ENCODE data around the gene TRNP1. TPM values are rescaled to one million over a fixed set of nuclear protein-coding genes. Genes with fewer than 3 reads are reported as not detected.
A peak's percentile ranks its signal among the peaks of the same experiment; 100 is the strongest.

TRNP1 gene
- total RNA-seq, 1 donor from 2014 or later = 16.2 TPM

DNA sequence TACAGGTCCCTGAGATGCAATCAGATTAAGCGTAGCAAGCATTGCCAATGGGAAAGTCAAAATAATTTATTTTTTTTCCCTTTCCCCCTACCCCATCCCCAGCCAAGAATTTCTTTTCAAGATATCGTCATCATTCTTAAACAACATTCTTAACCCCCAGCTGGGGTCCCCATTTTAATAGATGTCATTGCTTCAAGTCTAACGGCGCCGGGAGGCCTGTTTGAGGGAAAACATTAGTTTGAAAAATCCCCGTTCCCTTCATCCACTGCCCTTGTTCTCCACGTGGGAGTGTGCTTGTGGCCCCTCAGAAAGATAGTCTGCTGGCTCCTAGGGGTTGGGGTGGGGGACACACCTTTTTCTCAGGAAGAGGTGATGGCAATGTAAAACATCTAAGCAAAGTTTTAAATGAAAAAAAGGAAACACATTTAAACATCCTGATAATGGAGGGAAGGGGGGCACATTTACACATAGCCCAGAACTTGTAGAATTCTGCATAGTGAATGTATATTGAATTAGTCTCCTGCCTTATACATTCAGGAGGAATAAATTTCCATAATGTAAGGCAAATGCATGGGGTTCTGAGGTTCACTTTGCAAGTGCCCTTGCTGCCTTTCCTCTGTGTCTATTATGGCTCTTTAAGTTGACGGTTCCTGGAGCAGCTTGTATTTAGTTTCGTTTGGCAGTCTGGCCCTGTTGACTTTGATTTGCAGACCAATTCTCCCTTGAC, 6.8 kb downstream of the TRNP1 start:
- intact Hi-C loops (cut with DNase I) = no loop called here
- Histone ChIP-seq H3K27ac (peak overlapping the region; percentile 67), H3K36me3 (peaks cover 5% of the 10 kb centered on the region), H3K4me1 (peaks cover 56% of the 10 kb centered on the region), H3K9me3 (no peaks in the 10 kb centered on the region), H3K27me3 (peaks cover 3% of the 10 kb centered on the region), H3K4me3 (no peak overlapping the region)
- ATAC-seq = no peak
- TF ChIP-seq CTCF (IDR thresholded peaks at IDR 0.05) = no peak
- no peak for DNase-seq

- intact Hi-C loops (cut with DNase I) = no loop called here
- Histone ChIP-seq H3K36me3 (peaks cover 11% of the 10 kb centered on the region), H3K4me1 (peaks cover 61% of the 10 kb centered on the region), H3K4me3 (no peak overlapping the region), H3K9me3 (no peaks in the 10 kb centered on the region), H3K27ac (peak overlapping the region; percentile 66), H3K27me3 (no peaks in the 10 kb centered on the region)
- DNase-seq (no peak), ATAC-seq (no peak)
- no peak for TF ChIP-seq CTCF (IDR thresholded peaks at IDR 0.05)
Observed at GRCh38 chr1:27000817-27001460, 7.4 kb downstream of the TRNP1 start.

- DNase-seq (peak; percentile 76), ATAC-seq (peak; percentile 67)
- no peak for TF ChIP-seq CTCF (IDR thresholded peaks at IDR 0.05)
- Histone ChIP-seq H3K27me3 (no peaks in the 10 kb centered on the region), H3K36me3 (peaks cover 11% of the 10 kb centered on the region), H3K4me1 (peaks cover 69% of the 10 kb centered on the region), H3K27ac (peak overlapping the region; percentile 66), H3K9me3 (no peaks in the 10 kb centered on the region), H3K4me3 (no peak overlapping the region)
- intact Hi-C loops (cut with DNase I) = no loop called here
Observed at GRCh38 chr1:27001570-27002360, 8.3 kb downstream of the TRNP1 start.

GRCh38 chr1:27003745-27004470, 10.4 kb downstream of the TRNP1 start:
- ATAC-seq (no peak), DNase-seq (no peak)
- H3K27ac ChIP-seq = peak overlapping the region; percentile 58
- no peaks in the 10 kb centered on the region for H3K9me3 ChIP-seq
- peaks cover 57% of the 10 kb centered on the region for H3K4me1 ChIP-seq
- intact Hi-C loops (cut with DNase I) = no loop called here
- H3K4me3 ChIP-seq = no peak overlapping the region
- H3K27me3 ChIP-seq = no peaks in the 10 kb centered on the region
- no peak for TF ChIP-seq CTCF (IDR thresholded peaks at IDR 0.05)
- H3K36me3 ChIP-seq = peaks cover 11% of the 10 kb centered on the region

GRCh38 chr1:27004471-27005165, 11.1 kb downstream of the TRNP1 start:
- Histone ChIP-seq H3K4me1 (peaks cover 53% of the 10 kb centered on the region), H3K27me3 (no peaks in the 10 kb centered on the region), H3K4me3 (no peak overlapping the region), H3K9me3 (no peaks in the 10 kb centered on the region), H3K36me3 (peaks cover 11% of the 10 kb centered on the region), H3K27ac (peak overlapping the region; percentile 58)
- no peak for TF ChIP-seq CTCF (IDR thresholded peaks at IDR 0.05)
- ATAC-seq = peak; percentile 20
- peak; percentile 76 for DNase-seq
- intact Hi-C loops (cut with DNase I) = no loop called here

Data from upper lobe of right lung (tissue), 1 donor.